Osteoblast (primary cell): Measurements from ENCODE around the gene CCDC159. TPM values are rescaled to one million over a fixed set of nuclear protein-coding genes. Genes with fewer than 3 reads are reported as not detected.

Experiments
- DNase-seq: peaks from one replicate; pipeline ENCODE4 v3.0.0; 2011; ENCODE audit warnings: low spot score, mixed read lengths; ENCODE audit not compliant: insufficient read length; ENCODE audit errors: missing footprints
- H2AFZ ChIP-seq: 2 replicates; pipeline ENCODE4 v1.6.0; 2011; ENCODE audit warnings: mild to moderate bottlenecking, low read length
- H3K27ac ChIP-seq: 2 replicates; pipeline ENCODE4 v1.5.1; 2011; ENCODE audit warnings: mild to moderate bottlenecking, low read depth, low read length, moderate library complexity
- H3K27me3 ChIP-seq: 2 replicates; pipeline ENCODE4 v1.6.0; 2012; ENCODE audit warnings: mild to moderate bottlenecking, control low read depth, inconsistent platforms, low read length, moderate library complexity; ENCODE audit not compliant: insufficient read depth
- H3K36me3 ChIP-seq: 2 replicates; pipeline ENCODE4 v1.5.1; 2011; ENCODE audit warnings: mild to moderate bottlenecking, low read length, control low read depth, moderate library complexity; ENCODE audit not compliant: insufficient read depth
- H3K4me1 ChIP-seq: 2 replicates; pipeline ENCODE4 v1.5.1; 2011; ENCODE audit warnings: mild to moderate bottlenecking, low read length, control low read depth, moderate library complexity; ENCODE audit not compliant: insufficient read depth
- H3K4me2 ChIP-seq: 2 replicates; pipeline ENCODE4 v1.6.0; 2011; ENCODE audit warnings: mild to moderate bottlenecking, low read length; ENCODE audit not compliant: insufficient read depth
- H3K4me3 ChIP-seq: fragments of 200-600 bp; sonication (generic); 3 replicates; pipeline ENCODE4 v1.5.1; 2012; ENCODE audit warnings: mild to moderate bottlenecking, low read length, inconsistent platforms; ENCODE audit not compliant: insufficient read depth
- H3K79me2 ChIP-seq: 2 replicates; pipeline ENCODE4 v1.6.0; 2012; ENCODE audit warnings: mild to moderate bottlenecking, low read length, control low read depth, inconsistent platforms; ENCODE audit not compliant: insufficient read depth
- H3K9me3 ChIP-seq: 2 replicates; pipeline ENCODE4 v1.5.1; 2011; ENCODE audit warnings: low read depth, low read length, control low read depth
- H4K20me1 ChIP-seq: 2 replicates; pipeline ENCODE4 v1.6.0; 2012; ENCODE audit warnings: mild to moderate bottlenecking, low read length, control low read depth; ENCODE audit not compliant: insufficient read depth
- CTCF ChIP-seq: IDR thresholded peaks from 2 replicates; pipeline ENCODE4 v1.5.1; 2011; ENCODE audit warnings: mild to moderate bottlenecking, low read depth, low read length, moderate library complexity; ENCODE audit errors: extremely low read depth
- total RNA-seq: library from RNA; depleted of rRNA; stranded (reverse); fragments of >200 nt; gene quantifications from 2 replicates; pipeline ENCODE4 v1.2.3, GENCODE V29; 2012

CCDC159 gene
- total RNA-seq, 1 donor = 4.0 TPM

GRCh38 chr19:11379857-11380350, 33.6 kb downstream of the CCDC159 start:
- no peaks in the 10 kb centered on the region for H3K9me3 ChIP-seq
- H4K20me1 ChIP-seq = peaks cover 10% of the 10 kb centered on the region
- peaks cover 3% of the 10 kb centered on the region for H3K36me3 ChIP-seq
- H3K4me3 ChIP-seq = no peak overlapping the region
- H3K79me2 ChIP-seq = peaks cover 10% of the 10 kb centered on the region
- no peak overlapping the region for H3K27ac ChIP-seq
- TF ChIP-seq CTCF = no peak
- DNase-seq = peak; percentile 27
- H2AFZ ChIP-seq = no peak overlapping the region
- peaks cover 43% of the 10 kb centered on the region for H3K4me1 ChIP-seq
- H3K27me3 ChIP-seq = peaks cover 14% of the 10 kb centered on the region
- H3K4me2 ChIP-seq = peak overlapping the region; percentile 83

GRCh38 chr19:11380653-11381537, 34.6 kb downstream of the CCDC159 start:
- Histone ChIP-seq H3K27me3 (peaks cover 14% of the 10 kb centered on the region), H3K4me2 (peak overlapping the region; percentile 83), H3K9me3 (no peaks in the 10 kb centered on the region), H2AFZ (peak overlapping the region; percentile 98), H3K79me2 (peaks cover 6% of the 10 kb centered on the region), H4K20me1 (peaks cover 10% of the 10 kb centered on the region), H3K27ac (peak overlapping the region; percentile 82), H3K36me3 (peaks cover 2% of the 10 kb centered on the region), H3K4me3 (peak overlapping the region; percentile 90), H3K4me1 (peaks cover 34% of the 10 kb centered on the region)
- peak; percentile 61 for TF ChIP-seq CTCF
- DNase-seq = peak; percentile 100

GRCh38 chr19:11382898-11383705, 36.8 kb downstream of the CCDC159 start:
- peak; percentile 59 for TF ChIP-seq CTCF
- Histone ChIP-seq H3K27ac (no peak overlapping the region), H3K27me3 (peaks cover 14% of the 10 kb centered on the region), H3K36me3 (no peaks in the 10 kb centered on the region), H3K79me2 (peaks cover 6% of the 10 kb centered on the region), H2AFZ (no peak overlapping the region), H3K4me1 (peaks cover 18% of the 10 kb centered on the region), H3K4me3 (peak overlapping the region; percentile 60), H3K9me3 (no peaks in the 10 kb centered on the region), H4K20me1 (peaks cover 5% of the 10 kb centered on the region), H3K4me2 (peak overlapping the region; percentile 60)
- peak; percentile 89 for DNase-seq
